Measurements from ENCODE around the gene SH3GLB2.
A peak's percentile ranks its signal among the peaks of the same experiment; 100 is the strongest.

The SH3GLB2 gene

DNA sequence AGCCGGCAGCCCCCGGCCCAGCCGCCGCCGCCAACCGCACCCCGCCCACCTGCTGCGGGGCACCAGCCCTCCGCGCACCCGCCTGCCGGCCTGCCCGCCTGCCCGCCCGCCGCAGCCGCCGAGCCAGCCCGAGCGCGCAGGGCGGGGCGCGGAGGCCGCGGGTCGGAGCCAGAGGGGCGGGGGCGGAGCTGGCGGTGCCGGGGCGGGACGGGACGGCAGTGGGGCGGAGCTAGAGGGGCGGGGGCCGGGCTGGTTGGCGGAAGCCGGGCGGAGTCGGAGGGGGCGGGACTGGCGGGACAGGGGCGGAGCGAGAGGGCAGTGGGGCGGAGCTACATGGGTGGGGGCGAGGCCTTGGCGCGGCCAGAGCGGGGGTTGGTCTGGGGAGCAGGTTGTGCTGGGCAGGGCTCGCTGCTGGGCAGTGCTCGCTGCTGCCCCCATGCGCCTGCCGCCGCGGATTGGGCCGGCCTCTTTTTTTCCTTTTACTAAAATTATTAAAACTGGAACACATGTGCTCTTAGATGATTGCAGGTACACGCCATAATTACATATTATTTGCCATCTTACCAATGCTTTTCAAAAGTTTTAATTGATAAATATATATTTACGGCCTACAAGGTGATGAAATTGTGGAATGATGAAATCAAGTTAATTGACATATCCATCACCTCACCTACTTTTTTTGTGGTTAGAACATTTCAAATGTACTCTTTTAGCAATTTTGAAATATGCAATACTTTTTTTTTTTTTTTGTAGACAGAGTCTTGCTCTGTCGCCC, at the start of gene SH3GLB2:
Gene SH3GLB2, minus strand, starts transcription at position 140 of the 775 bp plus-strand sequence. CDS start 177 bp downstream, outside the sequence.
- peak; percentile 57 for DNase-seq (ENCODE audit: low read depth)
- TF ChIP-seq, protein P1, sequence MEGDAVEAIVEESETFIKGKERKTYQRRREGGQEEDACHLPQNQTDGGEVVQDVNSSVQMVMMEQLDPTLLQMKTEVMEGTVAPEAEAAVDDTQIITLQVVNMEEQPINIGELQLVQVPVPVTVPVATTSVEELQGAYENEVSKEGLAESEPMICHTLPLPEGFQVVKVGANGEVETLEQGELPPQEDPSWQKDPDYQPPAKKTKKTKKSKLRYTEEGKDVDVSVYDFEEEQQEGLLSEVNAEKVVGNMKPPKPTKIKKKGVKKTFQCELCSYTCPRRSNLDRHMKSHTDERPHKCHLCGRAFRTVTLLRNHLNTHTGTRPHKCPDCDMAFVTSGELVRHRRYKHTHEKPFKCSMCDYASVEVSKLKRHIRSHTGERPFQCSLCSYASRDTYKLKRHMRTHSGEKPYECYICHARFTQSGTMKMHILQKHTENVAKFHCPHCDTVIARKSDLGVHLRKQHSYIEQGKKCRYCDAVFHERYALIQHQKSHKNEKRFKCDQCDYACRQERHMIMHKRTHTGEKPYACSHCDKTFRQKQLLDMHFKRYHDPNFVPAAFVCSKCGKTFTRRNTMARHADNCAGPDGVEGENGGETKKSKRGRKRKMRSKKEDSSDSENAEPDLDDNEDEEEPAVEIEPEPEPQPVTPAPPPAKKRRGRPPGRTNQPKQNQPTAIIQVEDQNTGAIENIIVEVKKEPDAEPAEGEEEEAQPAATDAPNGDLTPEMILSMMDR (IDR thresholded peaks at IDR 0.05; ENCODE audit: low read depth, low read length, missing control alignments): peak; percentile 70
- H3K4me3 ChIP-seq (ENCODE audit: low read depth, low read length): peak within 1 kb of the TSS; percentile 87

DNA sequence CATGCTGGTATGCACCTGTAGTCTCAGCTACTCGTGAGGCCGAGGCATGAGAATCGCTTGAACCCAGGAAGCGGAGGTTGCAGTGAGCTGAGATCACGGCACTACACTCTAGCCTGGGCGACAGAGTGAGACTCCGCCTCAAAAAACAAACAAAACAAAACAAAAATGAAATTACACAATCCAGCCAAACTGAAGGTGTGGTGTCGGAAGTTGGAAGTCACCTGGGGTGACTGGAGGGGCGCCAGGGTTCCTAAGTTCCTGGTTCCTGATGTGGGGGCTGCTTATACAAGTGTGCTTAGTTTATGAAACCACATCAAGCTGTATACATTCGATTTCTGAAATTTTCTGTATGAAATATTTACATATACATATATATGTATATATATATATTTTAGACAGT, 49.1 kb upstream of the SH3GLB2 start:
- TF ChIP-seq, protein P1 (IDR thresholded peaks at IDR 0.05; ENCODE audit: low read depth, low read length, missing control alignments): no peak
- no peak overlapping the region for H3K4me3 ChIP-seq (ENCODE audit: low read depth, low read length)
- DNase-seq (ENCODE audit: low read depth): no peak

DNA sequence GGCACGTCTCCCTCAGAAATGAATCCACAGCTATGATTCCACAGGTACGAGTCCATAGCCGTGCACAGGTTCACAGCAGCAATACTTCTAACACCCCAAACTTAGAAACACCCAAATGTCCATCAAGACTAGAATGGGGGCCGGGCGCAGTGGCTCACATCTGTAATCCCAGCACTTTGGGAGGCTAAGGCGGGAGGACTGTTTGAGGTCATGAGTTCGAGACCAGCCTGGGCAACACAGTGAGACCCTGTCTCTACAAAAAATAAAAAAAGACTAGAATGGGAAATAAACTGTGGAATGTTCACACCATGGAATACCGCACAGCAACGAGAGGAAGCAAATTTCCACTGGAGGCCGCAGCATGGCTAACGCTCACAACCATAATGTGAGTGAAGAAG, 48.5 kb upstream of the SH3GLB2 start:
- H3K4me3 ChIP-seq (ENCODE audit: low read depth, low read length): no peak overlapping the region
- TF ChIP-seq, protein P1 (IDR thresholded peaks at IDR 0.05; ENCODE audit: low read depth, low read length, missing control alignments): no peak
- DNase-seq (ENCODE audit: low read depth): no peak

DNA sequence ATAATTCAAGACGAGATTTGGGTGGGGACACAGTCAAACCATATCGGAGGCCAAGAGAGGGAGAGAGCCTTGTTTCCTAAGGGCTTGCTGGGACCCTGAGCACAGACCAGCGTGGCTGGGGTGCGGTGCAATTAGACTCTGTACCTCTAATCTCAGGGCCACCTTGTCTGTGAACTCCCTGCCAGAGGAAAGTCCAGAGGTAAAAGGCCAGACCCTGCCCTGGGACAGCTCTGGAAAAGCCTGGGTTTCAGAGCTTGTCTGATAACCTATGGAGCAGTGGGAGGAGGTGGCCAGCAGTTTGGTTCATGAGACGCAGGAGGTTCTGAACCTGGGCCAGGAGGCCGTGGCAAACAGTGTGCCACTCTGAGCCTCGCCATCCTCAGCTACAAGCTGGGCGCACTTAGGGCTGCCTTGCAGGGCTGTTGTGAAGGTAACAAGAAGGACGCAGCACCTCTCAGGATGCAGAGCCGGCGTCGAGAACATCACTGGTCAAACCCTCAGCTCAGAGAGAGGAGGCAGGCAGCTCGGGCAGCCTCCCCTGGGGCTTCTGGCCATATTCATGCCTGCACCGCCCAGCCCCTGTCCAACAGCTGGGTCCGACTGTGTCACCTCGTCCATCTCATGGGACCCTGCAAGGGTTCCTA, 48.0 kb upstream of the SH3GLB2 start:
- DNase-seq (ENCODE audit: low read depth): no peak
- TF ChIP-seq, protein P1 (IDR thresholded peaks at IDR 0.05; ENCODE audit: low read depth, low read length, missing control alignments): no peak
- no peak overlapping the region for H3K4me3 ChIP-seq (ENCODE audit: low read depth, low read length)

DNA sequence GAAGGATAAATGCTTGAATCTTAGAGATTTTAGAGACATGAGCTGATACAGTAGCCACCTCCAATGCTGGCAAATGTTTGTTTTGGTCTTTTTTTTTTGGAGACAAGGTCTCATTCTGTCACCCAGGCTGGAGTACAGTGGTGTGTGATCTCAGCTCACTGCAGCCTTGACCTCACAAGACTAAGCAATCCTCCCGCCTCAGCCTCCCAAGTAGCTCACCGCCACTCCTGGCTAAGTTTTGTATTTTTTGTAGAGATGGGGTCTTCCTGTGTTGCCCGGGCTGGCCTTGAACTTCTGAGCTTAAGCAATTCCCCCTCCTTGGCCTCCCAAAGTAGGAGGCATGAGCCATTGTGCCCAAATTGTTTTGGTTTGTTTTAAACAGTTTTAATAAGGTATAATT, 46.0 kb upstream of the SH3GLB2 start:
- DNase-seq (ENCODE audit: low read depth): no peak
- TF ChIP-seq, protein P1 (IDR thresholded peaks at IDR 0.05; ENCODE audit: low read depth, low read length, missing control alignments): no peak
- no peak overlapping the region for H3K4me3 ChIP-seq (ENCODE audit: low read depth, low read length)

DNA sequence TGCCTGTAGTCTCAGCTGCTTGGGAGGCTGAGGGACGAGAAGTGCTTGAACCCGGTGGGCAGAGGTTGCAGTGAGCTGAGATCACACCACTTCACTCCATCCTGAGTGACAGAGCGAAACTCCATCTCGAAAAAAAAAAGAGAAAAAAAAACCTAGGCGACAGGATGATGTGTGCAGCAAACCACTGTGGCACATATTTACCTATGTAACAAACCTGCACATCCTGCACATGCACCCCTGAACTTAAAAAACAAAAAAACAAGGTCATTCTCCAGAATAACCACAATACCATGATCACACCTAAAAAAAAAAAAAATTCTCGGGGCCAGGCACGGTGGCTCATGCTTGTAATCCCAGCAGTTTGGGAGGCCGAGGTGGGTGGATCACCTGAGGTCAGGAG, 45.3 kb upstream of the SH3GLB2 start:
- TF ChIP-seq, protein P1 (IDR thresholded peaks at IDR 0.05; ENCODE audit: low read depth, low read length, missing control alignments): no peak
- no peak overlapping the region for H3K4me3 ChIP-seq (ENCODE audit: low read depth, low read length)
- DNase-seq (ENCODE audit: low read depth): no peak

All from GM12864 (cell line).